ENCODE measurements around the gene NPAS2.

NPAS2 gene

GRCh38 chr2:101040761-101041160 is 220.8 kb downstream of the NPAS2 start:
- DNase-seq (ENCODE audit: low read depth, low spot score) = no peak

- no peak for DNase-seq (ENCODE audit: low read depth, low spot score)
Measured at GRCh38 chr2:101041413-101041812, 221.5 kb downstream of the NPAS2 start.

- no peak for DNase-seq (ENCODE audit: low read depth, low spot score)
Measured at GRCh38 chr2:101045330-101045729, 225.4 kb downstream of the NPAS2 start.

All from iPS DF 19.7 (cell line).